PC-3 (cell line): ENCODE measurements around the gene EPS8L2. TPM values are rescaled to one million over a fixed set of nuclear protein-coding genes. Genes with fewer than 3 reads are reported as not detected.

Experiments
- ATAC-seq: fragments of 200-7000 bp; cut with Tn5 transposase; 2 replicates; pipeline ENCODE4 v1.9.1; 2020; ENCODE audit warnings: mild to moderate bottlenecking, moderate library complexity
- BruUV-seq: library from RNA; stranded (reverse); fragments of 400-500 nt; replicated peaks from 2 replicates; lab custom pipeline; 2021; lab: Mats Ljungman, UMichigan
- CTCF ChIA-PET: fragments of 300-600 bp; sonication (Branson Sonifier 250); formaldehyde crosslinking; loops from one replicate; lab custom pipeline; 2022; ENCODE audit warnings: antibody characterized with exemption; lab: Charles Lee
- POLR2A ChIA-PET: fragments of 300-600 bp; sonication (Branson Sonifier 250); formaldehyde crosslinking; loops from one replicate; lab custom pipeline; 2022; ENCODE audit warnings: antibody characterized with exemption; ENCODE audit not compliant: unreplicated experiment; lab: Charles Lee
- DNase-seq: peaks from one replicate; pipeline ENCODE4 v3.0.0-alpha.2; 2015
- H2AFZ ChIP-seq: fragments of 300-600 bp; sonication (generic); 2 replicates; pipeline ENCODE4 v1.6.0; 2016; ENCODE audit warnings: antibody characterized with exemption, low read length
- H3F3A ChIP-seq: fragments of 300-600 bp; sonication (generic); one replicate; pipeline ENCODE4 v1.6.0; 2017; ENCODE audit warnings: antibody characterized with exemption, low read length, control low read depth, mild to moderate bottlenecking; ENCODE audit not compliant: unreplicated experiment
- H3K27ac ChIP-seq: fragments of 300-600 bp; sonication (generic); 2 replicates; pipeline ENCODE4 v1.5.1; 2016; ENCODE audit warnings: mild to moderate bottlenecking, low read length
- H3K27me3 ChIP-seq: fragments of 300-600 bp; sonication (generic); 2 replicates; pipeline ENCODE4 v1.6.1; 2016; ENCODE audit warnings: low read length, mixed read lengths
- H3K36me3 ChIP-seq: fragments of 300-600 bp; sonication (generic); 2 replicates; pipeline ENCODE4 v1.6.1; 2016; ENCODE audit warnings: low read depth, mixed run types, low read length, mixed read lengths
- H3K4me1 ChIP-seq: fragments of 300-600 bp; sonication (generic); 2 replicates; pipeline ENCODE4 v1.5.1; 2016; ENCODE audit warnings: low read length; ENCODE audit not compliant: insufficient read depth
- H3K4me2 ChIP-seq: fragments of 300-600 bp; sonication (generic); 2 replicates; pipeline ENCODE4 v1.6.0; 2016; ENCODE audit warnings: low read length
- H3K4me3 ChIP-seq: fragments of 300-600 bp; sonication (generic); 2 replicates; pipeline ENCODE4 v1.5.1; 2016; ENCODE audit warnings: mild to moderate bottlenecking, low read length, mixed read lengths
- H3K79me2 ChIP-seq: fragments of 300-600 bp; sonication (generic); 2 replicates; pipeline ENCODE4 v1.6.1; 2017; ENCODE audit warnings: low read length, mixed read lengths
- H3K9ac ChIP-seq: fragments of 300-600 bp; sonication (generic); 2 replicates; pipeline ENCODE4 v1.6.0; 2016; ENCODE audit warnings: mild to moderate bottlenecking, low read length
- H3K9me2 ChIP-seq: fragments of 300-600 bp; sonication (generic); replicated peaks from 2 replicates; pipeline ENCODE4 v1.6.1; 2016; ENCODE audit warnings: mixed run types, low read length, mixed read lengths
- H3K9me3 ChIP-seq: fragments of 300-600 bp; sonication (generic); 2 replicates; pipeline ENCODE4 v1.6.1; 2016; ENCODE audit warnings: low read length, mixed read lengths
- H4K20me1 ChIP-seq: fragments of 300-600 bp; sonication (generic); 2 replicates; pipeline ENCODE4 v1.6.1; 2016; ENCODE audit warnings: low read length, mixed read lengths
- CTCF ChIP-seq: fragments of 300-600 bp; sonication (generic); conservative IDR thresholded peaks from 2 replicates; pipeline ENCODE4 v1.5.1; 2017; ENCODE audit warnings: antibody characterized with exemption, low read depth, mild to moderate bottlenecking, low read length
- EZH2 ChIP-seq: fragments of 300-600 bp; sonication (generic); IDR thresholded peaks from one replicate; pipeline ENCODE4 v1.6.1; 2017; ENCODE audit warnings: antibody characterized with exemption, mild to moderate bottlenecking, low read length; ENCODE audit not compliant: unreplicated experiment
- EZH2phosphoT487 ChIP-seq: fragments of 300-600 bp; sonication (generic); IDR thresholded peaks from 2 replicates; pipeline ENCODE4 v1.6.1; 2018; ENCODE audit warnings: mild to moderate bottlenecking, antibody characterized with exemption, low read length, borderline replicate concordance
- intact Hi-C: fragments of 100-400 bp; cut with micrococcal nuclease; formaldehyde crosslinking; loops from 2 replicates; pipeline ENCODE4 v1.9.0; 2023
- total RNA-seq: library from RNA; depleted of rRNA; stranded (reverse); fragments of >200 nt; gene quantifications from 2 replicates; pipeline ENCODE4 v1.2.3, GENCODE V29; 2014

Gene EPS8L2
- total RNA-seq, 1 experiment from 2014 or later = 127 TPM

GRCh38 chr11:764322-765024, 58.4 kb downstream of the EPS8L2 start:
- CTCF ChIA-PET = no interaction called here
- no peak overlapping the region for H3K4me2 ChIP-seq
- no peaks in the 10 kb centered on the region for H4K20me1 ChIP-seq
- ATAC-seq (no peak), DNase-seq (no peak)
- H3K9me3 ChIP-seq = no peaks in the 10 kb centered on the region
- no peak overlapping the region for H3K27ac ChIP-seq
- H3K4me1 ChIP-seq = peaks cover 14% of the 10 kb centered on the region
- H3K9me2 ChIP-seq = no peaks in the 10 kb centered on the region
- no peak overlapping the region for H2AFZ ChIP-seq
- intact Hi-C loops = no loop called here
- POLR2A ChIA-PET = interaction anchor here (0.6 kb wide), 1 partner anchor 62 kb away, joined by 3 read pairs; no protein-coding TSS in a partner anchor
- no peaks in the 10 kb centered on the region for H3K27me3 ChIP-seq
- no peaks in the 10 kb centered on the region for H3K79me2 ChIP-seq
- peaks cover 9% of the 10 kb centered on the region for H3F3A ChIP-seq
- H3K36me3 ChIP-seq = peaks cover 39% of the 10 kb centered on the region
- TF ChIP-seq EZH2 (no peak), CTCF (no peak)
- H3K4me3 ChIP-seq = no peak overlapping the region
- no TSS peak for BruUV-seq
- H3K9ac ChIP-seq = no peak overlapping the region

- peak; percentile 61 for DNase-seq
- Histone ChIP-seq H3K4me1 (peaks cover 14% of the 10 kb centered on the region), H3K36me3 (peaks cover 35% of the 10 kb centered on the region), H3K27me3 (no peaks in the 10 kb centered on the region), H3K9me2 (no peaks in the 10 kb centered on the region), H3K9ac (no peak overlapping the region), H3K79me2 (0 out of 2 replicates have a peak, but pooled peaks cover 1% of the 10 kb centered on the region), H3K4me2 (no peak overlapping the region), H4K20me1 (no peaks in the 10 kb centered on the region), H3K4me3 (no peak overlapping the region), H3K9me3 (no peaks in the 10 kb centered on the region), H3F3A (peaks cover 9% of the 10 kb centered on the region), H3K27ac (no peak overlapping the region), H2AFZ (no peak overlapping the region)
- ATAC-seq = peak; percentile 15; the same call in 1 of the 2 replicates
- TF ChIP-seq EZH2 = no peak
- peak; percentile 68 for TF ChIP-seq CTCF
- intact Hi-C loops = no loop called here
- CTCF ChIA-PET = no interaction called here
- no TSS peak for BruUV-seq
- POLR2A ChIA-PET = no interaction called here
These were observed 59.2 kb downstream of the EPS8L2 start for GRCh38 chr11:765025-765801.

GRCh38 chr11:765802-766091, 59.7 kb downstream of the EPS8L2 start:
- Histone ChIP-seq H3K27ac (no peak overlapping the region), H3K27me3 (no peaks in the 10 kb centered on the region), H3K4me3 (no peak overlapping the region), H3K4me1 (peaks cover 14% of the 10 kb centered on the region), H3K9me2 (no peaks in the 10 kb centered on the region), H2AFZ (no peak overlapping the region), H3K79me2 (0 out of 2 replicates have a peak, but pooled peaks cover 3% of the 10 kb centered on the region), H4K20me1 (no peaks in the 10 kb centered on the region), H3K4me2 (no peak overlapping the region), H3F3A (peaks cover 9% of the 10 kb centered on the region), H3K9ac (no peak overlapping the region), H3K9me3 (no peaks in the 10 kb centered on the region), H3K36me3 (peaks cover 38% of the 10 kb centered on the region)
- intact Hi-C loops = no loop called here
- no peak for ATAC-seq
- ChIA-PET CTCF (no interaction called here), POLR2A (no interaction called here)
- BruUV-seq = no TSS peak
- no peak for DNase-seq
- no peak for TF ChIP-seq EZH2phosphoT487
- no peak for TF ChIP-seq EZH2
- TF ChIP-seq CTCF = no peak
